Uterus (tissue), 4 donors: ENCODE results near the gene ZNF485. TPM values are rescaled to one million over a fixed set of nuclear protein-coding genes. Genes with fewer than 3 reads are reported as not detected.

ENCODE experiments used
- DNase-seq, 2 donors: peaks; one replicate each; pipeline ENCODE4 v3.0.0-alpha.2; 2019 to 2020
- H3K27ac ChIP-seq, 2 donors: fragments of 200-600 bp; sonication (generic); 1 replicate in 1 of 2; 2 replicates in 1 of 2; pipeline ENCODE4 v1.5.1; 2016 to 2018
- H3K27me3 ChIP-seq, 2 donors: fragments of 200-600 bp; sonication (generic); one replicate each; pipeline ENCODE4 v1.5.1; 2018 to 2019; ENCODE audit warnings: control low read depth in 1 of 2
- H3K36me3 ChIP-seq, 2 donors: fragments of 200-600 bp; sonication (generic); one replicate each; pipeline ENCODE4 v1.5.1; 2019; ENCODE audit warnings: control low read depth in 1 of 2
- H3K4me1 ChIP-seq, 2 donors: fragments of 200-600 bp; sonication (generic); one replicate each; pipeline ENCODE4 v1.5.1; 2018 to 2019; ENCODE audit warnings: control low read depth in 1 of 2
- H3K4me3 ChIP-seq, 2 donors: fragments of 200-600 bp; sonication (generic); 1 replicate in 1 of 2; 2 replicates in 1 of 2; pipeline ENCODE4 v1.5.1; 2018 to 2019; ENCODE audit warnings: mild to moderate bottlenecking in 1 of 2
- H3K9me3 ChIP-seq, 2 donors: fragments of 200-600 bp; sonication (generic); one replicate each; pipeline ENCODE4 v1.5.1; 2019; ENCODE audit warnings: control low read depth in 1 of 2
- POLR2A ChIP-seq, 2 donors: fragments of 450-650 bp; IDR thresholded peaks; one replicate each; pipeline ENCODE4 v1.6.1; 2016; ENCODE audit warnings: antibody characterized with exemption in 2 of 2, mild to moderate bottlenecking in 1 of 2, moderate library complexity in 1 of 2
- intact Hi-C: fragments of 100-400 bp; cut with DNase I; formaldehyde crosslinking; loops from one replicate; pipeline ENCODE4 v1.15.1; 2023; ENCODE audit warnings: low total_unique reads
- total RNA-seq, 4 donors: library from RNA; depleted of rRNA in 3 of 4; stranded (reverse); fragments of >200 nt in 3 of 4; gene quantifications; one replicate each; pipeline versions ENCODE4 v1.1.0 to v1.2.4, GENCODE V29; 2014 to 2023
- TF ChIP-seq, protein P1 (sequence below), 4 experiments: fragments of 200-600 bp in 2 of 4; fragments of 450-650 bp in 2 of 4; sonication (generic) in 2 of 4; IDR thresholded peaks; one replicate each; pipeline ENCODE4 v1.5.1; 2016 to 2019; ENCODE audit warnings: antibody characterized with exemption in 4 of 4, mild to moderate bottlenecking in 2 of 4, moderate library complexity in 1 of 4
- donor health status: DM: yes; HTN: yes; CAD: no.

ZNF485 gene
- 1 to 10 TPM in 3 of 4 donors, not detected in 1; 1.3 to 9.5 (median 6.8) TPM for total RNA-seq

GRCh38 chr10:43606323-43607198 is at the start of gene ZNF485:
ZNF485 (plus strand) TSS chr10:43606438; CDS start chr10:43607051, 613 bp downstream.
- Histone ChIP-seq H3K27me3 (no peaks in the 10 kb centered on the region), H3K27ac (peak within 1 kb of the TSS; percentile 44 to 78), H3K36me3 (no peaks in the 10 kb centered on the region), H3K9me3 (no peaks in the 10 kb centered on the region), H3K4me3 (peak within 1 kb of the TSS; percentile 51 to 93), H3K4me1 (no peaks in the 10 kb centered on the region)
- DNase-seq, result peak; percentile 62 to 74
- intact Hi-C loops, result no loop called here
- no peak for TF ChIP-seq POLR2A (IDR thresholded peaks at IDR 0.05)
- TF ChIP-seq, protein P1, sequence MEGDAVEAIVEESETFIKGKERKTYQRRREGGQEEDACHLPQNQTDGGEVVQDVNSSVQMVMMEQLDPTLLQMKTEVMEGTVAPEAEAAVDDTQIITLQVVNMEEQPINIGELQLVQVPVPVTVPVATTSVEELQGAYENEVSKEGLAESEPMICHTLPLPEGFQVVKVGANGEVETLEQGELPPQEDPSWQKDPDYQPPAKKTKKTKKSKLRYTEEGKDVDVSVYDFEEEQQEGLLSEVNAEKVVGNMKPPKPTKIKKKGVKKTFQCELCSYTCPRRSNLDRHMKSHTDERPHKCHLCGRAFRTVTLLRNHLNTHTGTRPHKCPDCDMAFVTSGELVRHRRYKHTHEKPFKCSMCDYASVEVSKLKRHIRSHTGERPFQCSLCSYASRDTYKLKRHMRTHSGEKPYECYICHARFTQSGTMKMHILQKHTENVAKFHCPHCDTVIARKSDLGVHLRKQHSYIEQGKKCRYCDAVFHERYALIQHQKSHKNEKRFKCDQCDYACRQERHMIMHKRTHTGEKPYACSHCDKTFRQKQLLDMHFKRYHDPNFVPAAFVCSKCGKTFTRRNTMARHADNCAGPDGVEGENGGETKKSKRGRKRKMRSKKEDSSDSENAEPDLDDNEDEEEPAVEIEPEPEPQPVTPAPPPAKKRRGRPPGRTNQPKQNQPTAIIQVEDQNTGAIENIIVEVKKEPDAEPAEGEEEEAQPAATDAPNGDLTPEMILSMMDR (IDR thresholded peaks at IDR 0.05), result peak in 3 of 4 experiments; percentile 2 to 6 (median 4)

DNA sequence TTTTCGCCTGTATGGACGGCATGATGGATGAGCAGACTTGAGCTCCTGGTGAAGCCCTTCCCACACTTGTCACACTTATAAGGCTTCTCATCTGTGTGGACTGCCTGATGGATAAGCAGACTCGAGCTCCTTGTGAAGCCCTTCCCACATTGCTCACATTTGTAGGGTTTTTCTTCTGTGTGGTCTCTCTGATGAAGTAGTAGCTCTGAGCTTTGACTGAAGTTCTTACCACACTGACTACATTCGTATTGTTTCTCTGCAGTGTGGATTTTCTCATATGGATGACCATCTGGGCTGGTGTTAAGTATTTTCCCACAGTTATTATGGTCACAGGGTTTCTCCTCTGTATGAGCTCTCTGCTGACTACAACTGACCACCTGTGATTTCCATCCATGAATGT is 49.0 kb upstream of the ZNF485 start:
- Histone ChIP-seq H3K27ac (no peak overlapping the region), H3K4me3 (no peak overlapping the region), H3K9me3 (peaks cover 0 to 11% of the 10 kb centered on the region in 2 donors), H3K36me3 (no peaks in the 10 kb centered on the region), H3K4me1 (no peaks in the 10 kb centered on the region), H3K27me3 (no peaks in the 10 kb centered on the region)
- TF ChIP-seq, protein P1 (IDR thresholded peaks at IDR 0.05), result no peak
- no peak for TF ChIP-seq POLR2A (IDR thresholded peaks at IDR 0.05)
- DNase-seq, result no peak
- intact Hi-C loops, result no loop called here

DNA sequence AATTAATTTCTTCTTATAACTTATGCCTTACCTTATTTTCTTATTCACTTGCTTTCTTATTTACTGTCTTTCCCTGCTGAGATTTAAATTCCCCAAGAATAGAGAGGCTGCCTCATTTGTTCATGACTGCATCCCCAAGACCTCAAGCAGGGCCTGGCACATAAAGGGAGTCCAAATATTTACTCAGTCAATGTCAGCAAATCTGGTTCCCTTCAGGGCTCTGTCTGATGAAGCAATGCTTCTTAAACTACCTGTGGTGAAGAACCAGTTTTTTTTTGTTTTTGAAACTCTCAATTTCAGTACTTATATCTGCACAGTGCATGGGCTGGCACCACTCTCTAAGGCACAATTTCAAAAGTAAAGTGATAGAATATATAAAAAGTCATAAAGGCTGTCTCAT is 36.6 kb upstream of the ZNF485 start:
- Histone ChIP-seq H3K27me3 (no peaks in the 10 kb centered on the region), H3K36me3 (no peaks in the 10 kb centered on the region), H3K9me3 (no peaks in the 10 kb centered on the region), H3K27ac (no peak overlapping the region), H3K4me1 (no peaks in the 10 kb centered on the region), H3K4me3 (no peak overlapping the region)
- no peak for DNase-seq
- TF ChIP-seq POLR2A (IDR thresholded peaks at IDR 0.05), result no peak
- TF ChIP-seq, protein P1 (IDR thresholded peaks at IDR 0.05), result no peak
- intact Hi-C loops, result no loop called here

- Histone ChIP-seq H3K4me1 (no peaks in the 10 kb centered on the region), H3K27ac (no peak overlapping the region), H3K27me3 (no peaks in the 10 kb centered on the region), H3K4me3 (no peak overlapping the region), H3K9me3 (no peaks in the 10 kb centered on the region), H3K36me3 (no peaks in the 10 kb centered on the region)
- intact Hi-C loops, result no loop called here
- TF ChIP-seq, protein P1 (IDR thresholded peaks at IDR 0.05), result no peak
- no peak for TF ChIP-seq POLR2A (IDR thresholded peaks at IDR 0.05)
- DNase-seq, result no peak
Observed at GRCh38 chr10:43570971-43571370, 35.3 kb upstream of the ZNF485 start.

GRCh38 chr10:43573250-43574000 is 32.8 kb upstream of the ZNF485 start:
- Histone ChIP-seq H3K4me3 (peak overlapping the region; percentile 45 to 59), H3K27me3 (no peaks in the 10 kb centered on the region), H3K36me3 (no peaks in the 10 kb centered on the region), H3K27ac (peak overlapping the region; percentile 74 to 78), H3K4me1 (no peaks in the 10 kb centered on the region), H3K9me3 (no peaks in the 10 kb centered on the region)
- TF ChIP-seq POLR2A (IDR thresholded peaks at IDR 0.05), result no peak
- TF ChIP-seq, protein P1 (IDR thresholded peaks at IDR 0.05), result no peak
- DNase-seq, result no peak
- intact Hi-C loops, result no loop called here
